DND-41 (cell line): ENCODE measurements around the gene PCK2.
A peak's percentile ranks its signal among the peaks of the same experiment; 100 is the strongest.
"Not testable (repeated sequence)": the region's sequence is repeated elsewhere in the genome, so short reads cannot be mapped to it uniquely, and the experiment has no call there.

Source experiments
- ATAC-seq: fragments of 200-7000 bp; cut with Tn5 transposase; 3 replicates; pipeline ENCODE4 v1.9.1; 2021; ENCODE audit warnings: low read depth; ENCODE audit not compliant: insufficient read depth
- DNase-seq: peaks from one replicate; pipeline ENCODE4 v3.0.0-alpha.2; 2020
- H2AFZ ChIP-seq: 2 replicates; pipeline ENCODE4 v1.6.0; 2012; ENCODE audit warnings: low read depth, low read length
- H3K27ac ChIP-seq: 2 replicates; pipeline ENCODE4 v1.5.1; 2012; ENCODE audit warnings: low read length, inconsistent platforms
- H3K27me3 ChIP-seq: fragments of 200-600 bp; sonication (generic); 2 replicates; pipeline ENCODE4 v1.6.0; 2012; ENCODE audit warnings: low read length, mild to moderate bottlenecking, inconsistent platforms; ENCODE audit not compliant: insufficient read depth, poor library complexity
- H3K36me3 ChIP-seq: 2 replicates; pipeline ENCODE4 v1.5.1; 2012; ENCODE audit warnings: low read length, inconsistent platforms; ENCODE audit not compliant: insufficient read depth
- H3K4me1 ChIP-seq: 2 replicates; pipeline ENCODE4 v1.5.1; 2012; ENCODE audit warnings: mild to moderate bottlenecking, low read length; ENCODE audit not compliant: insufficient read depth
- H3K4me2 ChIP-seq: 2 replicates; pipeline ENCODE4 v1.6.0; 2012; ENCODE audit warnings: mild to moderate bottlenecking, moderate library complexity, low read length, inconsistent platforms; ENCODE audit not compliant: insufficient read depth
- H3K4me3 ChIP-seq, 2 experiments: fragments of 200-600 bp in 1 of 2; shearing (Covaris generic) in 1 of 2; 2 replicates each; pipeline ENCODE4 v1.5.1; 2012 to 2016; ENCODE audit warnings: inconsistent platforms in 2 of 2, low read length in 2 of 2, mild to moderate bottlenecking in 2 of 2, low read depth in 1 of 2, moderate library complexity in 1 of 2
- H3K79me2 ChIP-seq: 2 replicates; pipeline ENCODE4 v1.6.0; 2012; ENCODE audit warnings: low read length, inconsistent platforms; ENCODE audit not compliant: insufficient read depth
- H3K9ac ChIP-seq: 2 replicates; pipeline ENCODE4 v1.6.0; 2012; ENCODE audit warnings: low read depth, mild to moderate bottlenecking, inconsistent platforms, low read length, moderate library complexity
- H3K9me3 ChIP-seq: 2 replicates; pipeline ENCODE4 v1.5.1; 2012; ENCODE audit warnings: low read length, moderate library complexity, mild to moderate bottlenecking, inconsistent platforms; ENCODE audit not compliant: insufficient read depth, severe bottlenecking
- H4K20me1 ChIP-seq: 2 replicates; pipeline ENCODE4 v1.6.0; 2012; ENCODE audit warnings: low read length; ENCODE audit not compliant: insufficient read depth
- CTCF ChIP-seq: IDR thresholded peaks from 2 replicates; pipeline ENCODE4 v1.5.1; 2012; ENCODE audit warnings: borderline replicate concordance, low read length, moderate library complexity, mild to moderate bottlenecking; ENCODE audit not compliant: poor library complexity, severe bottlenecking; ENCODE audit errors: extremely low read depth
- EZH2 ChIP-seq: IDR thresholded peaks from 3 replicates; pipeline ENCODE4 v1.6.1; 2012; ENCODE audit warnings: borderline replicate concordance, low read depth, mild to moderate bottlenecking, moderate library complexity, low read length, inconsistent platforms; ENCODE audit not compliant: severe bottlenecking

PCK2 gene

GRCh38 chr14:24093901-24094840, at the start of gene PCK2:
PCK2 (plus strand) TSS chr14:24094311; CDS start chr14:24094406, 95 bp downstream.
- no peaks in the 10 kb centered on the region for H3K27me3 ChIP-seq
- H2AFZ ChIP-seq, result peak within 1 kb of the TSS; percentile 85
- peak; percentile 82 for ATAC-seq
- H3K9me3 ChIP-seq, result no peaks in the 10 kb centered on the region
- H3K4me3 ChIP-seq, result peak within 1 kb of the TSS; percentile 67 to 75
- peaks cover 22% of the 10 kb centered on the region for H3K79me2 ChIP-seq
- H3K9ac ChIP-seq, result peak within 1 kb of the TSS; percentile 95
- H3K27ac ChIP-seq, result peak within 1 kb of the TSS; percentile 94
- H3K36me3 ChIP-seq, result peaks cover 21% of the 10 kb centered on the region
- no peak for TF ChIP-seq EZH2
- TF ChIP-seq CTCF, result no peak
- H4K20me1 ChIP-seq, result no peaks in the 10 kb centered on the region
- peak within 1 kb of the TSS; percentile 77 for H3K4me2 ChIP-seq
- peak; percentile 94 for DNase-seq
- H3K4me1 ChIP-seq, result peaks cover 30% of the 10 kb centered on the region

- H3K36me3 ChIP-seq, H2AFZ ChIP-seq, H3K4me2 ChIP-seq, H3K27ac ChIP-seq, DNase-seq, H3K9me3 ChIP-seq, H3K27me3 ChIP-seq, H3K79me2 ChIP-seq, ATAC-seq, H4K20me1 ChIP-seq, H3K9ac ChIP-seq, H3K4me3 ChIP-seq: not testable (repeated sequence)
- peaks cover 26% of the 10 kb centered on the region for H3K4me1 ChIP-seq
Measured at GRCh38 chr14:24049002-24049401, 45.1 kb upstream of the PCK2 start.

- H3K27ac ChIP-seq, H3K79me2 ChIP-seq, DNase-seq, H3K36me3 ChIP-seq, H3K9me3 ChIP-seq, H4K20me1 ChIP-seq, ATAC-seq, H3K27me3 ChIP-seq: not testable (repeated sequence)
- peak overlapping the region; percentile 78 for H3K4me2 ChIP-seq
- H3K9ac ChIP-seq, result peak overlapping the region; percentile 76; the same call in 1 of the 2 replicates
- peak overlapping the region; percentile 80 for H2AFZ ChIP-seq
- H3K4me3 ChIP-seq, result peak overlapping the region in 1 of 2 experiments; percentile 62; a peak in 1 of 4 replicates
- peaks cover 26% of the 10 kb centered on the region for H3K4me1 ChIP-seq
Measured at GRCh38 chr14:24050753-24051152, 43.4 kb upstream of the PCK2 start.

GRCh38 chr14:24051176-24051788, 42.8 kb upstream of the PCK2 start:
- Histone ChIP-seq H3K4me1 (peaks cover 26% of the 10 kb centered on the region), H3K36me3 (no peaks in the 10 kb centered on the region), H3K9me3 (no peaks in the 10 kb centered on the region), H3K9ac (peak overlapping the region; percentile 76), H3K27ac (peak overlapping the region; percentile 54), H3K79me2 (no peaks in the 10 kb centered on the region), H3K27me3 (no peaks in the 10 kb centered on the region), H3K4me2 (peak overlapping the region; percentile 78), H2AFZ (peak overlapping the region; percentile 80), H3K4me3 (peak overlapping the region; percentile 34 to 62; a peak in 3 of 4 replicates), H4K20me1 (0 out of 2 replicates have a peak, but pooled peaks cover 2% of the 10 kb centered on the region)
- no peak for DNase-seq
- TF ChIP-seq EZH2, result no peak
- no peak for TF ChIP-seq CTCF
- ATAC-seq, result peak; percentile 36
